Measurements from ENCODE around the gene HK3.

DNA sequence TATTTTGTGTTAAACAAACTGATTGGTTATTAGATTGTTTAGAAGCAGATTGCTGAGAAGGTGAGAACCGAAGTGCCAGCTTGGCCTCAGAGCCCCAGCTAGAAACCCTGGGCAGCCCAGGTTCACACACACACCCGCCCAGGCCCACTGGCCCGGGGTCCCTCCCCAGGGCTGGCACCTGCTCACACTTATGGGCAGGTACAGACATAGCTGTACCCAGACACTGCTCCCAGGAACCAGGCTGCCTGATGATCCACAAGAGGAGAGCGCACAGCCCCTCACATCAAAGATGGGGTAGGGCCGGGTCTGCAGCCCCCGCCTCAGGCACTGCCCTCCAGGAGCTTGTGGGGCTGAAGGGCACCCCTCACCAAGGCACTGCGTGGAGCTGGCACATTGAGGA, 33.2 kb downstream of the HK3 start:
- no peak for TF ChIP-seq CTCF (IDR thresholded peaks at IDR 0.05; ENCODE audit: borderline replicate concordance, extremely low read depth, low read length, poor library complexity, severe bottlenecking)
- TF ChIP-seq EZH2 (IDR thresholded peaks at IDR 0.05; ENCODE audit: borderline replicate concordance, low read depth, low read length, severe bottlenecking) = no peak

Data from DND-41 (cell line).